ENCODE data around the gene APOLD1.

DNA sequence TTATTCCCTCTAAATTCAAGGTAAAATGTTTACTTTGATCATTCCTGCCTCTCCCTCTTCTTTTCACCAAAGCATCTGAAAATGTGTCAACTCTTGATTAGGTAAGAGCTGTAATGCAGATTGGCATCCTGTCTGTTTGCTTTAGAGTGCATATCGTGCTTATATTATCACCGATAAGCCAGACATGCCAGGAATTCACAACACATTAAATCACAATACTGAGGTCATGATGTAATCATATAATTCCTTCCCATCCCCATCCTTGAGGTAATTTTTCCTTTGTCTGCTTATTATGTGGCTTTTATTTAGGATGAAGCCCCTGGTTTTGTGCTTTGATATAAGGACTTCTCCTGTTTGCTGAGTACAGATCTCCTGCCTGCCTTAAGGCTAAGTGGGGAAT, 37.8 kb downstream of the APOLD1 start:
- no peak for TF ChIP-seq POLR2A (IDR thresholded peaks at IDR 0.05; ENCODE audit: low read length)
- TF ChIP-seq GATA1 (IDR thresholded peaks at IDR 0.05; ENCODE audit: low read depth, low read length) = no peak
